OCI-LY7 (cell line): ENCODE data around the gene GRN. TPM values are rescaled to one million over a fixed set of nuclear protein-coding genes. Genes with fewer than 3 reads are reported as not detected.

ENCODE experiments used
- BruUV-seq: library from RNA; stranded (reverse); fragments of 400-500 nt; replicated peaks from 2 replicates; lab custom pipeline; 2021; lab: Mats Ljungman, UMichigan
- CTCF ChIA-PET: fragments of 300-600 bp; sonication (Branson Sonifier 250); formaldehyde crosslinking; loops from one replicate; lab custom pipeline; 2022; ENCODE audit warnings: antibody characterized with exemption; ENCODE audit not compliant: unreplicated experiment; lab: Charles Lee
- POLR2A ChIA-PET: fragments of 300-600 bp; sonication (Branson Sonifier 250); formaldehyde crosslinking; loops from one replicate; lab custom pipeline; 2022; ENCODE audit warnings: antibody characterized with exemption; lab: Charles Lee
- DNase-seq: peaks from one replicate; pipeline ENCODE4 v3.0.0-alpha.2; 2015; ENCODE audit warnings: low spot score
- H2AFZ ChIP-seq: fragments of 200-600 bp; sonication (generic), shearing (Covaris generic); 2 replicates; pipeline ENCODE4 v1.6.1; 2014; ENCODE audit warnings: mild to moderate bottlenecking, antibody characterized with exemption, low read length, moderate library complexity
- H3K27ac ChIP-seq: fragments of 200-600 bp; sonication (generic); 2 replicates; pipeline ENCODE4 v1.5.1; 2014; ENCODE audit warnings: mixed run types, low read depth, mild to moderate bottlenecking, moderate library complexity, low read length, inconsistent platforms; ENCODE audit not compliant: poor library complexity, severe bottlenecking
- H3K36me3 ChIP-seq: fragments of 200-600 bp; sonication (generic); 2 replicates; pipeline ENCODE4 v1.6.1; 2014; ENCODE audit warnings: mild to moderate bottlenecking, antibody characterized with exemption, low read length, moderate library complexity, mixed read lengths; ENCODE audit not compliant: insufficient read depth
- H3K4me1 ChIP-seq: fragments of 200-600 bp; sonication (generic); 2 replicates; pipeline ENCODE4 v1.5.1; 2014; ENCODE audit warnings: mild to moderate bottlenecking, low read length; ENCODE audit not compliant: insufficient read depth, poor library complexity, severe bottlenecking
- H3K4me2 ChIP-seq: fragments of 200-600 bp; sonication (generic); 2 replicates; pipeline ENCODE4 v1.6.1; 2014; ENCODE audit warnings: mild to moderate bottlenecking, low read length
- H3K4me3 ChIP-seq: fragments of 200-600 bp; sonication (generic); 2 replicates; pipeline ENCODE4 v1.5.1; 2014; ENCODE audit warnings: mild to moderate bottlenecking, low read depth, low read length; ENCODE audit not compliant: poor library complexity, severe bottlenecking
- H3K79me2 ChIP-seq: fragments of 200-600 bp; sonication (generic); 2 replicates; pipeline ENCODE4 v1.6.1; 2016; ENCODE audit warnings: low read depth, mild to moderate bottlenecking, low read length, moderate library complexity, mixed read lengths; ENCODE audit not compliant: insufficient read depth
- H3K9me2 ChIP-seq: fragments of 200-600 bp; sonication (generic); 2 replicates; pipeline ENCODE4 v1.6.1; 2016; ENCODE audit warnings: mild to moderate bottlenecking, low read length, mixed read lengths; ENCODE audit not compliant: insufficient read depth
- H3K9me3 ChIP-seq: fragments of 200-600 bp; sonication (generic); 2 replicates; pipeline ENCODE4 v1.6.1; 2014; ENCODE audit warnings: mild to moderate bottlenecking, mixed run types, low read length, mixed read lengths
- H4K20me1 ChIP-seq: fragments of 200-600 bp; sonication (generic); 2 replicates; pipeline ENCODE4 v1.6.1; 2014; ENCODE audit warnings: mild to moderate bottlenecking, antibody characterized with exemption, low read length, moderate library complexity, mixed read lengths; ENCODE audit not compliant: insufficient read depth
- EZH2phosphoT487 ChIP-seq: fragments of 200-600 bp; sonication (generic); IDR thresholded peaks from 2 replicates; pipeline ENCODE4 v1.6.1; 2018; ENCODE audit warnings: low read depth, borderline replicate concordance, mild to moderate bottlenecking, mixed run types, antibody characterized with exemption, low read length, moderate library complexity, mixed read lengths
- intact Hi-C: fragments of 100-400 bp; cut with micrococcal nuclease; formaldehyde crosslinking; loops from one replicate; pipeline ENCODE4 v1.10.0; 2022; ENCODE audit not compliant: unreplicated experiment
- total RNA-seq, 2 experiments: library from RNA; depleted of rRNA in 1 of 2; stranded (reverse); fragments of >200 nt in 1 of 2; shearing (Covaris generic) in 1 of 2; gene quantifications; 2 replicates each; pipeline ENCODE4 v1.2.3, GENCODE V29; 2014 to 2022
- TF ChIP-seq, protein P1 (sequence below): fragments of 200-600 bp; sonication (generic); conservative IDR thresholded peaks from 2 replicates; pipeline ENCODE4 v1.5.1; 2014; ENCODE audit warnings: mild to moderate bottlenecking, antibody characterized with exemption, low read length, moderate library complexity, mixed read lengths

GRN gene
- total RNA-seq, 2 experiments from 2014 or later, result 203 to 247 TPM

DNA sequence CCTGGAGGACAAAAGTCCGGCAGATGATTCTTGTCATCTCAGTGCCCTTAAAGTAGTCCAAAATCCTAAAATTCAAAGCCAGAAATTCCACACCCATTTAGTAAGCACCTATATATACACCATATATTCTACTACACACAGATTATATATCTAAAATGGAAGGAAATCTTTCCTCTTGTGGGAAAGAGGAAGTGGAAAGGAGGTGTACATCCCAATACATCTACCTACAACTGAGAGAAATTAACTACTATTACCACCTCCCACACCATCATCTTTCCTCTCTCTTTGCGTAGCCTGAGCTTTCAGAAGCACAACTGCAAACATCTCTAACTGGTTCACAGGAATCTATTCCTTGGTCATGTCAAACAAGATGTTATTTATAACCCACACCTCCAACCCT, 49.7 kb downstream of the GRN start:
- intact Hi-C loops, result no loop called here
- H3K27ac ChIP-seq, result no peak overlapping the region
- H3K9me2 ChIP-seq, result no peaks in the 10 kb centered on the region
- H3K4me2 ChIP-seq, result no peak overlapping the region
- BruUV-seq, result no TSS peak
- DNase-seq, result no peak
- H3K4me3 ChIP-seq, result no peak overlapping the region
- no peaks in the 10 kb centered on the region for H4K20me1 ChIP-seq
- CTCF ChIA-PET, result no interaction called here
- POLR2A ChIA-PET, result no interaction called here
- H3K4me1 ChIP-seq, result no peaks in the 10 kb centered on the region
- H3K9me3 ChIP-seq, result no peaks in the 10 kb centered on the region
- no peaks in the 10 kb centered on the region for H3K79me2 ChIP-seq
- TF ChIP-seq, protein P1, sequence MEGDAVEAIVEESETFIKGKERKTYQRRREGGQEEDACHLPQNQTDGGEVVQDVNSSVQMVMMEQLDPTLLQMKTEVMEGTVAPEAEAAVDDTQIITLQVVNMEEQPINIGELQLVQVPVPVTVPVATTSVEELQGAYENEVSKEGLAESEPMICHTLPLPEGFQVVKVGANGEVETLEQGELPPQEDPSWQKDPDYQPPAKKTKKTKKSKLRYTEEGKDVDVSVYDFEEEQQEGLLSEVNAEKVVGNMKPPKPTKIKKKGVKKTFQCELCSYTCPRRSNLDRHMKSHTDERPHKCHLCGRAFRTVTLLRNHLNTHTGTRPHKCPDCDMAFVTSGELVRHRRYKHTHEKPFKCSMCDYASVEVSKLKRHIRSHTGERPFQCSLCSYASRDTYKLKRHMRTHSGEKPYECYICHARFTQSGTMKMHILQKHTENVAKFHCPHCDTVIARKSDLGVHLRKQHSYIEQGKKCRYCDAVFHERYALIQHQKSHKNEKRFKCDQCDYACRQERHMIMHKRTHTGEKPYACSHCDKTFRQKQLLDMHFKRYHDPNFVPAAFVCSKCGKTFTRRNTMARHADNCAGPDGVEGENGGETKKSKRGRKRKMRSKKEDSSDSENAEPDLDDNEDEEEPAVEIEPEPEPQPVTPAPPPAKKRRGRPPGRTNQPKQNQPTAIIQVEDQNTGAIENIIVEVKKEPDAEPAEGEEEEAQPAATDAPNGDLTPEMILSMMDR, result no peak
- no peak for TF ChIP-seq EZH2phosphoT487
- no peak overlapping the region for H2AFZ ChIP-seq
- peaks cover 26% of the 10 kb centered on the region for H3K36me3 ChIP-seq

DNA sequence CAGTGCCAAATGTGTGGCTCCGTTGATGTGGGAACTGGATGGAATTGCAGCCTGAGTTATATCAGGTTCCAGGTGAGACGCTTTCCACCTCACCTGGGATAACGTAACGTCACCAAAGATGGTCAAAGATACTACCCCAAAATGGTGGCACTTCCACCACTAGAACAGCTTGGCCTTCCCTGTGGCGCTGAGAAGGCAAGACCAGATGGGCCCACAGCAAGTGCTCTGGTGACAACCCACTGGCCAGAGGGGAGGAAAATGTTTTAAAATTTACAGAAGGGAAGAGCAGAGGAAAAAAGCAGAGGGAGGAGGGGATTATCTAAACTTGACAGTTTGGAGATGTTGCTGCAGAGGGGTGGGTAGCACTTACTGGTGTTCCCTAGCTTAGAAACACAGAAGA, 51.8 kb downstream of the GRN start:
- no peak for DNase-seq
- CTCF ChIA-PET, result no interaction called here
- POLR2A ChIA-PET, result interaction anchor here (0.6 kb wide), 2 partner anchors 23 to 137 kb away, joined by 3 read pairs; no protein-coding TSS in a partner anchor

More for the DNA sequence above, 51.8 kb downstream of the GRN start:
- H3K27ac ChIP-seq, result no peak overlapping the region
- H3K9me3 ChIP-seq, result no peaks in the 10 kb centered on the region
- H3K4me2 ChIP-seq, result no peak overlapping the region
- intact Hi-C loops, result no loop called here
- TF ChIP-seq EZH2phosphoT487, result no peak
- TF ChIP-seq, protein P1, result no peak
- H4K20me1 ChIP-seq, result no peaks in the 10 kb centered on the region
- H3K4me1 ChIP-seq, result no peaks in the 10 kb centered on the region
- no TSS peak for BruUV-seq
- H3K79me2 ChIP-seq, result no peaks in the 10 kb centered on the region
- peaks cover 44% of the 10 kb centered on the region for H3K36me3 ChIP-seq
- H2AFZ ChIP-seq, result no peak overlapping the region
- no peaks in the 10 kb centered on the region for H3K9me2 ChIP-seq
- no peak overlapping the region for H3K4me3 ChIP-seq
